GM19023 (cell line): ENCODE measurements around the gene DPY19L1.
A peak's percentile ranks its signal among the peaks of the same experiment; 100 is the strongest.
"Not testable (repeated sequence)": the region's sequence is repeated elsewhere in the genome, so short reads cannot be mapped to it uniquely, and the experiment has no call there.

ENCODE experiments used
- ATAC-seq: cut with Tn5 transposase; IDR thresholded peaks from one replicate; pipeline ENCODE4 v1.9.1; 2021; ENCODE audit warnings: mild to moderate bottlenecking, moderate library complexity; ENCODE audit not compliant: unreplicated experiment

Gene DPY19L1

GRCh38 chr7:34991938-34992840, 45.1 kb downstream of the DPY19L1 start:
- peak; percentile 87 for ATAC-seq

- ATAC-seq: not testable (repeated sequence)
Observed at GRCh38 chr7:34988442-34989125, 48.7 kb downstream of the DPY19L1 start.

- ATAC-seq: not testable (repeated sequence)
Observed at GRCh38 chr7:34985155-34985554, 52.1 kb downstream of the DPY19L1 start.

GRCh38 chr7:34984140-34984539, 53.1 kb downstream of the DPY19L1 start:
- ATAC-seq: not testable (repeated sequence)

- no peak for ATAC-seq
Observed at GRCh38 chr7:34982371-34983019, 54.8 kb downstream of the DPY19L1 start.

- not testable (repeated sequence) for ATAC-seq
Observed at GRCh38 chr7:34979124-34979523, 58.2 kb downstream of the DPY19L1 start.

- ATAC-seq: no peak
Observed at GRCh38 chr7:34973400-34973760, 63.9 kb downstream of the DPY19L1 start.

GRCh38 chr7:34972739-34973399, 64.4 kb downstream of the DPY19L1 start:
- not testable (repeated sequence) for ATAC-seq

- ATAC-seq: not testable (repeated sequence)
Observed at GRCh38 chr7:34967818-34968217, 69.5 kb downstream of the DPY19L1 start.

GRCh38 chr7:34966504-34966903, 70.8 kb downstream of the DPY19L1 start:
- ATAC-seq: not testable (repeated sequence)

GRCh38 chr7:34958021-34958420, 79.3 kb downstream of the DPY19L1 start:
- ATAC-seq: no peak

- no peak for ATAC-seq
Observed at GRCh38 chr7:34952822-34953221, 84.5 kb downstream of the DPY19L1 start.

- ATAC-seq: no peak
Observed at GRCh38 chr7:34949361-34949760, 87.9 kb downstream of the DPY19L1 start.

- not testable (repeated sequence) for ATAC-seq
Observed at GRCh38 chr7:34947427-34947826, 89.9 kb downstream of the DPY19L1 start.

GRCh38 chr7:34946486-34946885, 90.8 kb downstream of the DPY19L1 start:
- ATAC-seq: no peak

GRCh38 chr7:34945894-34946477, 91.3 kb downstream of the DPY19L1 start:
- not testable (repeated sequence) for ATAC-seq

GRCh38 chr7:34939175-34939574, 98.1 kb downstream of the DPY19L1 start:
- no peak for ATAC-seq

GRCh38 chr7:34935735-34936165, 101.5 kb downstream of the DPY19L1 start:
- peak; percentile 78 for ATAC-seq

GRCh38 chr7:34931739-34932138, 105.5 kb downstream of the DPY19L1 start:
- ATAC-seq: no peak

- not testable (repeated sequence) for ATAC-seq
Observed at GRCh38 chr7:34929783-34930182, 107.5 kb downstream of the DPY19L1 start.
